Muscle layer of colon (tissue), 2 donors: ENCODE measurements around the gene JMJD6.
"Not testable (repeated sequence)": the region's sequence is repeated elsewhere in the genome, so short reads cannot be mapped to it uniquely, and the experiment has no call there.

ENCODE experiments used
- H3K27ac ChIP-seq: one replicate; pipeline ENCODE4 v1.7.0; 2013; ENCODE audit warnings: low read depth, mild to moderate bottlenecking, low read length, moderate library complexity
- H3K27me3 ChIP-seq, 2 donors: one replicate each; pipeline ENCODE4 v1.7.0; 2013; ENCODE audit warnings: low read length in 2 of 2, mild to moderate bottlenecking in 2 of 2; ENCODE audit not compliant: insufficient read depth in 2 of 2, control insufficient read depth in 1 of 2
- H3K36me3 ChIP-seq: one replicate; pipeline ENCODE4 v1.7.0; 2013; ENCODE audit warnings: mild to moderate bottlenecking, low read length; ENCODE audit not compliant: insufficient read depth
- H3K4me1 ChIP-seq: one replicate; pipeline ENCODE4 v1.7.0; 2013; ENCODE audit warnings: mild to moderate bottlenecking, low read length; ENCODE audit not compliant: insufficient read depth
- H3K4me3 ChIP-seq, 2 donors: one replicate each; pipeline ENCODE4 v1.7.0; 2013; ENCODE audit warnings: low read length in 2 of 2, low read depth in 1 of 2, mild to moderate bottlenecking in 1 of 2, moderate library complexity in 1 of 2
- H3K9ac ChIP-seq: one replicate; pipeline ENCODE4 v1.7.0; 2013; ENCODE audit warnings: low read length
- H3K9me3 ChIP-seq: one replicate; pipeline ENCODE4 v1.7.0; 2013; ENCODE audit warnings: mild to moderate bottlenecking, low read length
- donor health status: abdominal sarcoma.
- donor health status: Adenocarcinoma of cecum.

JMJD6 gene

GRCh38 chr17:76701471-76701967 is 24.9 kb downstream of the JMJD6 start:
- Histone ChIP-seq H3K4me1 (peaks cover 80% of the 10 kb centered on the region), H3K27ac (peak overlapping the region; percentile 92), H3K4me3 (peak overlapping the region; percentile 15 to 49), H3K27me3 (no peaks in the 10 kb centered on the region), H3K9ac (peak overlapping the region; percentile 73), H3K36me3 (no peaks in the 10 kb centered on the region), H3K9me3 (no peaks in the 10 kb centered on the region)

- Histone ChIP-seq H3K9me3 (no peaks in the 10 kb centered on the region), H3K27ac (peak overlapping the region; percentile 92), H3K4me3 (peak overlapping the region; percentile 15 to 49), H3K4me1 (peaks cover 81% of the 10 kb centered on the region), H3K27me3 (no peaks in the 10 kb centered on the region), H3K9ac (peak overlapping the region; percentile 73), H3K36me3 (no peaks in the 10 kb centered on the region)
These were observed 25.6 kb downstream of the JMJD6 start for GRCh38 chr17:76700617-76701470.

GRCh38 chr17:76700270-76700616 is 26.2 kb downstream of the JMJD6 start:
- H3K36me3 ChIP-seq: no peaks in the 10 kb centered on the region
- peaks cover 82% of the 10 kb centered on the region for H3K4me1 ChIP-seq
- H3K4me3 ChIP-seq: peak overlapping the region; percentile 12 to 49
- no peaks in the 10 kb centered on the region for H3K27me3 ChIP-seq
- peak overlapping the region; percentile 73 for H3K9ac ChIP-seq
- peak overlapping the region; percentile 92 for H3K27ac ChIP-seq
- no peaks in the 10 kb centered on the region for H3K9me3 ChIP-seq

- H3K27me3 ChIP-seq, H3K9me3 ChIP-seq, H3K36me3 ChIP-seq, H3K4me3 ChIP-seq, H3K9ac ChIP-seq: not testable (repeated sequence)
- H3K27ac ChIP-seq: peak overlapping the region; percentile 92
- peaks cover 79% of the 10 kb centered on the region for H3K4me1 ChIP-seq
These were observed 27.9 kb downstream of the JMJD6 start for GRCh38 chr17:76698466-76698977.

- H3K9ac ChIP-seq: no peak overlapping the region
- H3K36me3 ChIP-seq: no peaks in the 10 kb centered on the region
- peaks cover 75% of the 10 kb centered on the region for H3K4me1 ChIP-seq
- peak overlapping the region in 1 of 2 donors; percentile 27 for H3K4me3 ChIP-seq
- no peaks in the 10 kb centered on the region for H3K9me3 ChIP-seq
- no peaks in the 10 kb centered on the region for H3K27me3 ChIP-seq
- H3K27ac ChIP-seq: peak overlapping the region; percentile 89
These were observed 28.5 kb downstream of the JMJD6 start for GRCh38 chr17:76697702-76698465.

GRCh38 chr17:76696763-76697701 is 29.4 kb downstream of the JMJD6 start:
- peak overlapping the region in 1 of 2 donors; percentile 27 for H3K4me3 ChIP-seq
- no peaks in the 10 kb centered on the region for H3K9me3 ChIP-seq
- peaks cover 72% of the 10 kb centered on the region for H3K4me1 ChIP-seq
- H3K27me3 ChIP-seq: no peaks in the 10 kb centered on the region
- H3K27ac ChIP-seq: peak overlapping the region; percentile 89
- no peaks in the 10 kb centered on the region for H3K36me3 ChIP-seq
- no peak overlapping the region for H3K9ac ChIP-seq

GRCh38 chr17:76695059-76695831 is 31.2 kb downstream of the JMJD6 start:
- Histone ChIP-seq H3K4me1 (peaks cover 70% of the 10 kb centered on the region), H3K27ac (peak overlapping the region; percentile 83), H3K4me3 (peak overlapping the region in 1 of 2 donors; percentile 10), H3K9ac (no peak overlapping the region), H3K27me3 (no peaks in the 10 kb centered on the region), H3K9me3 (no peaks in the 10 kb centered on the region), H3K36me3 (no peaks in the 10 kb centered on the region)

- Histone ChIP-seq H3K9ac (no peak overlapping the region), H3K4me1 (peaks cover 65% of the 10 kb centered on the region), H3K27ac (peak overlapping the region; percentile 29), H3K36me3 (no peaks in the 10 kb centered on the region), H3K27me3 (no peaks in the 10 kb centered on the region), H3K4me3 (no peak overlapping the region), H3K9me3 (no peaks in the 10 kb centered on the region)
These were observed 34.8 kb downstream of the JMJD6 start for GRCh38 chr17:76691379-76692191.

- no peaks in the 10 kb centered on the region for H3K9me3 ChIP-seq
- H3K9ac ChIP-seq: no peak overlapping the region
- H3K36me3 ChIP-seq: peaks cover 3% of the 10 kb centered on the region
- peaks cover 69% of the 10 kb centered on the region for H3K4me1 ChIP-seq
- no peak overlapping the region for H3K4me3 ChIP-seq
- no peaks in the 10 kb centered on the region for H3K27me3 ChIP-seq
- H3K27ac ChIP-seq: no peak overlapping the region
These were observed 35.7 kb downstream of the JMJD6 start for GRCh38 chr17:76690596-76691280.
